Activated naive CD4-positive, alpha-beta T cell treated with anti-CD3 and anti-CD28 coated beads for 36 hours (primary cell): ENCODE results near the gene NEK6. TPM values are rescaled to one million over a fixed set of nuclear protein-coding genes. Genes with fewer than 3 reads are reported as not detected.
A peak's percentile ranks its signal among the peaks of the same experiment; 100 is the strongest.

Source experiments
- CTCF ChIA-PET: fragments of 350-600 bp; sonication (Branson Sonifier 250); formaldehyde crosslinking; loops from one replicate; lab custom pipeline; 2021; ENCODE audit warnings: antibody characterized with exemption; lab: Charles Lee
- DNase-seq: peaks from one replicate; pipeline ENCODE4 v3.0.0-alpha.2; 2020
- H3K27ac Mint-ChIP-seq: one replicate; pipeline ENCODE4 v1.8.0; 2021; ENCODE audit warnings: mild to moderate bottlenecking, mixed read lengths
- H3K27me3 Mint-ChIP-seq: one replicate; pipeline ENCODE4 v1.8.0; 2021; ENCODE audit warnings: low read depth, mixed read lengths
- H3K36me3 Mint-ChIP-seq: one replicate; pipeline ENCODE4 v1.8.0; 2021; ENCODE audit warnings: low read depth, mixed read lengths
- H3K4me1 Mint-ChIP-seq: one replicate; pipeline ENCODE4 v1.8.0; 2021; ENCODE audit warnings: low read depth, mixed read lengths
- H3K4me3 Mint-ChIP-seq: one replicate; pipeline ENCODE4 v1.8.0; 2021; ENCODE audit warnings: mild to moderate bottlenecking, moderate library complexity, mixed read lengths
- H3K9me3 Mint-ChIP-seq: one replicate; pipeline ENCODE4 v1.8.0; 2021; ENCODE audit warnings: mixed read lengths
- intact Hi-C: fragments of 100-400 bp; cut with micrococcal nuclease; formaldehyde crosslinking; loops from one replicate; pipeline ENCODE4 v1.15.1; 2023
- total RNA-seq, 2 experiments: library from RNA; stranded (reverse); gene quantifications; one replicate each; pipeline ENCODE4 v1.2.3, GENCODE V29; 2021

The NEK6 gene
- total RNA-seq, 2 experiments from 2014 or later, result 0.89 to 1.5 TPM

GRCh38 chr9:124381170-124381945 is 123.6 kb downstream of the NEK6 start:
- Mint-ChIP-seq H3K27me3 (no peaks in the 10 kb centered on the region), H3K4me3 (no peak overlapping the region), H3K36me3 (peaks cover 20% of the 10 kb centered on the region), H3K27ac (no peak overlapping the region), H3K9me3 (no peaks in the 10 kb centered on the region), H3K4me1 (peaks cover 19% of the 10 kb centered on the region)
- CTCF ChIA-PET, result interaction anchor here (0.6 kb wide), 1 partner anchor 154 kb away, joined by 4 read pairs; no protein-coding TSS in a partner anchor
- intact Hi-C loops, result no loop called here
- DNase-seq, result no peak

GRCh38 chr9:124384210-124384609 is 126.5 kb downstream of the NEK6 start:
- intact Hi-C loops, result no loop called here
- no peaks in the 10 kb centered on the region for H3K9me3 Mint-ChIP-seq
- H3K36me3 Mint-ChIP-seq, result peaks cover 19% of the 10 kb centered on the region
- no peak overlapping the region for H3K27ac Mint-ChIP-seq
- no peak for DNase-seq
- no peak overlapping the region for H3K4me3 Mint-ChIP-seq
- CTCF ChIA-PET, result interaction anchor here (0.5 kb wide), 1 partner anchor 125 kb away, joined by 3 read pairs; no protein-coding TSS in a partner anchor
- no peaks in the 10 kb centered on the region for H3K27me3 Mint-ChIP-seq
- H3K4me1 Mint-ChIP-seq, result peaks cover 21% of the 10 kb centered on the region

GRCh38 chr9:124384846-124385245 is 127.1 kb downstream of the NEK6 start:
- DNase-seq, result no peak
- H3K4me1 Mint-ChIP-seq, result peaks cover 24% of the 10 kb centered on the region
- H3K9me3 Mint-ChIP-seq, result no peaks in the 10 kb centered on the region
- CTCF ChIA-PET, result interaction anchor here (0.5 kb wide), 1 partner anchor 125 kb away, joined by 3 read pairs; no protein-coding TSS in a partner anchor
- H3K27me3 Mint-ChIP-seq, result no peaks in the 10 kb centered on the region
- no peak overlapping the region for H3K4me3 Mint-ChIP-seq
- intact Hi-C loops, result no loop called here
- H3K27ac Mint-ChIP-seq, result no peak overlapping the region
- H3K36me3 Mint-ChIP-seq, result peaks cover 22% of the 10 kb centered on the region

- Mint-ChIP-seq H3K27me3 (no peaks in the 10 kb centered on the region), H3K4me3 (no peak overlapping the region), H3K9me3 (no peaks in the 10 kb centered on the region), H3K27ac (no peak overlapping the region), H3K4me1 (peaks cover 25% of the 10 kb centered on the region), H3K36me3 (peaks cover 17% of the 10 kb centered on the region)
- CTCF ChIA-PET, result no interaction called here
- intact Hi-C loops, result no loop called here
- no peak for DNase-seq
Observed at GRCh38 chr9:124385623-124386022, 127.9 kb downstream of the NEK6 start.

GRCh38 chr9:124386201-124386600 is 128.5 kb downstream of the NEK6 start:
- intact Hi-C loops, result no loop called here
- CTCF ChIA-PET, result interaction anchor here (0.6 kb wide), 2 partner anchors 353 to 937 kb away, joined by 3 to 7 read pairs; no protein-coding TSS in a partner anchor
- H3K4me1 Mint-ChIP-seq, result peaks cover 28% of the 10 kb centered on the region
- H3K27ac Mint-ChIP-seq, result no peak overlapping the region
- no peaks in the 10 kb centered on the region for H3K9me3 Mint-ChIP-seq
- no peak for DNase-seq
- H3K4me3 Mint-ChIP-seq, result no peak overlapping the region
- H3K27me3 Mint-ChIP-seq, result no peaks in the 10 kb centered on the region
- H3K36me3 Mint-ChIP-seq, result peaks cover 17% of the 10 kb centered on the region

- peaks cover 13% of the 10 kb centered on the region for H3K36me3 Mint-ChIP-seq
Observed at GRCh38 chr9:124388275-124389048, 130.7 kb downstream of the NEK6 start.

GRCh38 chr9:124389146-124389939 is 131.6 kb downstream of the NEK6 start:
- no peak overlapping the region for H3K4me3 Mint-ChIP-seq
- no peak for DNase-seq
- peaks cover 47% of the 10 kb centered on the region for H3K4me1 Mint-ChIP-seq
- H3K27ac Mint-ChIP-seq, result no peak overlapping the region
- no peaks in the 10 kb centered on the region for H3K27me3 Mint-ChIP-seq
- H3K9me3 Mint-ChIP-seq, result no peaks in the 10 kb centered on the region
- CTCF ChIA-PET, result interaction anchor here (0.6 to 1.2 kb wide), 3 partner anchors 27 to 256 kb away, joined by 3 to 4 read pairs (median 3); no protein-coding TSS in a partner anchor
- H3K36me3 Mint-ChIP-seq, result peaks cover 5% of the 10 kb centered on the region
- intact Hi-C loops, result no loop called here

More at GRCh38 chr9:124388275-124389048, 130.7 kb downstream of the NEK6 start:
- DNase-seq, result no peak
- H3K9me3 Mint-ChIP-seq, result no peaks in the 10 kb centered on the region
- intact Hi-C loops, result no loop called here
- peaks cover 38% of the 10 kb centered on the region for H3K4me1 Mint-ChIP-seq
- no peaks in the 10 kb centered on the region for H3K27me3 Mint-ChIP-seq
- H3K27ac Mint-ChIP-seq, result no peak overlapping the region
- CTCF ChIA-PET, result interaction anchor here (0.6 to 1.5 kb wide), 5 partner anchors 27 to 255 kb away, joined by 3 read pairs; no protein-coding TSS in a partner anchor
- H3K4me3 Mint-ChIP-seq, result no peak overlapping the region

GRCh38 chr9:124390794-124391658 is 133.3 kb downstream of the NEK6 start:
- CTCF ChIA-PET, result interaction anchor here (0.6 to 0.9 kb wide), 3 partner anchors 181 to 476 kb away, joined by 3 to 4 read pairs (median 3); no protein-coding TSS in a partner anchor
- H3K36me3 Mint-ChIP-seq, result peaks cover 5% of the 10 kb centered on the region
- peaks cover 58% of the 10 kb centered on the region for H3K4me1 Mint-ChIP-seq
- DNase-seq, result no peak
- intact Hi-C loops, result no loop called here
- no peaks in the 10 kb centered on the region for H3K27me3 Mint-ChIP-seq
- no peak overlapping the region for H3K27ac Mint-ChIP-seq
- no peak overlapping the region for H3K4me3 Mint-ChIP-seq
- H3K9me3 Mint-ChIP-seq, result no peaks in the 10 kb centered on the region

GRCh38 chr9:124392254-124392870 is 134.6 kb downstream of the NEK6 start:
- intact Hi-C loops, result no loop called here
- H3K4me3 Mint-ChIP-seq, result no peak overlapping the region
- H3K27me3 Mint-ChIP-seq, result no peaks in the 10 kb centered on the region
- CTCF ChIA-PET, result interaction anchor here (0.9 kb wide), 1 partner anchor 147 kb away, joined by 3 read pairs; no protein-coding TSS in a partner anchor
- peaks cover 6% of the 10 kb centered on the region for H3K36me3 Mint-ChIP-seq
- no peaks in the 10 kb centered on the region for H3K9me3 Mint-ChIP-seq
- H3K4me1 Mint-ChIP-seq, result peaks cover 64% of the 10 kb centered on the region
- no peak for DNase-seq
- peak overlapping the region; percentile 26 for H3K27ac Mint-ChIP-seq

- H3K27ac Mint-ChIP-seq, result peak overlapping the region; percentile 26
- H3K27me3 Mint-ChIP-seq, result no peaks in the 10 kb centered on the region
- intact Hi-C loops, result no loop called here
- H3K4me3 Mint-ChIP-seq, result no peak overlapping the region
- DNase-seq, result peak; percentile 33
- H3K4me1 Mint-ChIP-seq, result peaks cover 64% of the 10 kb centered on the region
- no peaks in the 10 kb centered on the region for H3K9me3 Mint-ChIP-seq
- CTCF ChIA-PET, result interaction anchor here (0.9 to 1.0 kb wide), 2 partner anchors 146 to 266 kb away, joined by 3 read pairs; no protein-coding TSS in a partner anchor
- H3K36me3 Mint-ChIP-seq, result peaks cover 6% of the 10 kb centered on the region
Observed at GRCh38 chr9:124392871-124393460, 135.2 kb downstream of the NEK6 start.
